Colonic mucosa (tissue), 4 donors: ENCODE data around the gene IFIT2. TPM values are rescaled to one million over a fixed set of nuclear protein-coding genes. Genes with fewer than 3 reads are reported as not detected.

ENCODE experiments used
- DNase-seq: peaks from one replicate; pipeline ENCODE4 v3.0.0-alpha.2; 2020
- H3K27ac ChIP-seq: fragments of 200-600 bp; one replicate; pipeline ENCODE4 v1.8.0; 2021
- H3K27me3 ChIP-seq: fragments of 200-600 bp; one replicate; pipeline ENCODE4 v1.8.0; 2021
- H3K36me3 ChIP-seq: fragments of 200-600 bp; one replicate; pipeline ENCODE4 v1.8.0; 2021
- H3K4me1 ChIP-seq: fragments of 200-600 bp; one replicate; pipeline ENCODE4 v1.8.0; 2021; ENCODE audit warnings: mild to moderate bottlenecking
- H3K4me3 ChIP-seq: fragments of 200-600 bp; one replicate; pipeline ENCODE4 v1.8.0; 2021
- H3K9ac ChIP-seq, 2 donors: one replicate each; pipeline ENCODE4 v1.7.0; 2013; ENCODE audit warnings: control low read depth in 2 of 2, low read depth in 2 of 2, low read length in 2 of 2
- H3K9me3 ChIP-seq: fragments of 200-600 bp; one replicate; pipeline ENCODE4 v1.8.0; 2021
- intact Hi-C: fragments of 100-400 bp; cut with DNase I; formaldehyde crosslinking; loops from one replicate; pipeline ENCODE4 v1.14.1; 2022
- total RNA-seq, 2 donors: library from RNA; stranded (reverse); fragmentation: NEBNext Ultra II Directional in 1 of 2; extraction: Animal tissue kit (Norgen Biotek cat#: 25700) in 1 of 2; gene quantifications; one replicate each; pipeline ENCODE4 v1.2.1, GENCODE V29; 2021
- TF ChIP-seq, protein P1 (sequence below): fragments of 200-600 bp; IDR thresholded peaks from one replicate; pipeline ENCODE4 v1.8.0; 2022; ENCODE audit warnings: antibody characterized with exemption, mild to moderate bottlenecking
- donor health status: healthy.
- donor health status: DM: no; HTN: no; CAD: no.
- donor health status: DM: no; HTN: no; CAD: no.

The IFIT2 gene
- total RNA-seq, 2 donors from 2014 or later, result 4.8 to 7.5 TPM

GRCh38 chr10:89304925-89305324 lies 3.1 kb downstream of the IFIT2 start:
- Histone ChIP-seq H3K4me3 (no peak overlapping the region), H3K27ac (no peak overlapping the region), H3K9me3 (no peaks in the 10 kb centered on the region), H3K4me1 (no peaks in the 10 kb centered on the region), H3K27me3 (no peaks in the 10 kb centered on the region), H3K36me3 (no peaks in the 10 kb centered on the region), H3K9ac (no peak overlapping the region)
- TF ChIP-seq, protein P1, sequence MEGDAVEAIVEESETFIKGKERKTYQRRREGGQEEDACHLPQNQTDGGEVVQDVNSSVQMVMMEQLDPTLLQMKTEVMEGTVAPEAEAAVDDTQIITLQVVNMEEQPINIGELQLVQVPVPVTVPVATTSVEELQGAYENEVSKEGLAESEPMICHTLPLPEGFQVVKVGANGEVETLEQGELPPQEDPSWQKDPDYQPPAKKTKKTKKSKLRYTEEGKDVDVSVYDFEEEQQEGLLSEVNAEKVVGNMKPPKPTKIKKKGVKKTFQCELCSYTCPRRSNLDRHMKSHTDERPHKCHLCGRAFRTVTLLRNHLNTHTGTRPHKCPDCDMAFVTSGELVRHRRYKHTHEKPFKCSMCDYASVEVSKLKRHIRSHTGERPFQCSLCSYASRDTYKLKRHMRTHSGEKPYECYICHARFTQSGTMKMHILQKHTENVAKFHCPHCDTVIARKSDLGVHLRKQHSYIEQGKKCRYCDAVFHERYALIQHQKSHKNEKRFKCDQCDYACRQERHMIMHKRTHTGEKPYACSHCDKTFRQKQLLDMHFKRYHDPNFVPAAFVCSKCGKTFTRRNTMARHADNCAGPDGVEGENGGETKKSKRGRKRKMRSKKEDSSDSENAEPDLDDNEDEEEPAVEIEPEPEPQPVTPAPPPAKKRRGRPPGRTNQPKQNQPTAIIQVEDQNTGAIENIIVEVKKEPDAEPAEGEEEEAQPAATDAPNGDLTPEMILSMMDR, result no peak
- no peak for DNase-seq
- intact Hi-C loops, result no loop called here

DNA sequence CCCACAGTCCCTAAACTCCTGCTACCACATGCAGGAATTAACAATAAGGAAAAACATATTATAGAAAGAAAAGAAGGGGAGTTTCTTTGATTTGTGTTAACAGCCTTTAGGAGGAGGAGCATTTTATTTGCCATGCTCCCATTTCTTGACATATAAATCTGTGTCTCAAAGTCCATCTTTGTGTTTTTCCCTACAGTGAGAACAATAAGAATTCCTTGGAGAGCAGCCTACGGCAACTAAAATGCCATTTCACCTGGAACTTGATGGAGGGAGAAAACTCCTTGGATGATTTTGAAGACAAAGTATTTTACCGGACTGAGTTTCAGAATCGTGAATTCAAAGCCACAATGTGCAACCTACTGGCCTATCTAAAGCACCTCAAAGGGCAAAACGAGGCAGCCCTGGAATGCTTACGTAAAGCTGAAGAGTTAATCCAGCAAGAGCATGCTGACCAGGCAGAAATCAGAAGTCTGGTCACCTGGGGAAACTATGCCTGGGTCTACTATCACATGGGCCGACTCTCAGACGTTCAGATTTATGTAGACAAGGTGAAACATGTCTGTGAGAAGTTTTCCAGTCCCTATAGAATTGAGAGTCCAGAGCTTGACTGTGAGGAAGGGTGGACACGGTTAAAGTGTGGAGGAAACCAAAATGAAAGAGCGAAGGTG lies 4.1 kb downstream of the IFIT2 start:
- no peaks in the 10 kb centered on the region for H3K4me1 ChIP-seq
- H3K27ac ChIP-seq, result no peak overlapping the region
- no peaks in the 10 kb centered on the region for H3K27me3 ChIP-seq
- intact Hi-C loops, result no loop called here
- DNase-seq, result no peak
- H3K4me3 ChIP-seq, result no peak overlapping the region
- no peak overlapping the region for H3K9ac ChIP-seq
- TF ChIP-seq, protein P1, result no peak
- H3K36me3 ChIP-seq, result no peaks in the 10 kb centered on the region
- H3K9me3 ChIP-seq, result no peaks in the 10 kb centered on the region

GRCh38 chr10:89306434-89307268 lies 4.8 kb downstream of the IFIT2 start:
- no peak overlapping the region for H3K4me3 ChIP-seq
- no peaks in the 10 kb centered on the region for H3K9me3 ChIP-seq
- H3K36me3 ChIP-seq, result no peaks in the 10 kb centered on the region
- no peak overlapping the region for H3K27ac ChIP-seq
- intact Hi-C loops, result no loop called here
- TF ChIP-seq, protein P1, result no peak
- no peak overlapping the region for H3K9ac ChIP-seq
- no peaks in the 10 kb centered on the region for H3K4me1 ChIP-seq
- no peaks in the 10 kb centered on the region for H3K27me3 ChIP-seq
- DNase-seq, result no peak

DNA sequence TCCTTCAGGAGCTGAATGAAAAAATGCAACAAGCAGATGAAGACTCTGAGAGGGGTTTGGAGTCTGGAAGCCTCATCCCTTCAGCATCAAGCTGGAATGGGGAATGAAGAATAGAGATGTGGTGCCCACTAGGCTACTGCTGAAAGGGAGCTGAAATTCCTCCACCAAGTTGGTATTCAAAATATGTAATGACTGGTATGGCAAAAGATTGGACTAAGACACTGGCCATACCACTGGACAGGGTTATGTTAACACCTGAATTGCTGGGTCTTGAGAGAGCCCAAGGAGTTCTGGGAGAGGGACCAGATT lies 5.4 kb downstream of the IFIT2 start:
- no peak overlapping the region for H3K27ac ChIP-seq

GRCh38 chr10:89308266-89308665 lies 6.4 kb downstream of the IFIT2 start:
- DNase-seq, result no peak
- Histone ChIP-seq H3K27me3 (no peaks in the 10 kb centered on the region), H3K9ac (no peak overlapping the region), H3K9me3 (no peaks in the 10 kb centered on the region), H3K4me3 (no peak overlapping the region), H3K27ac (no peak overlapping the region), H3K4me1 (no peaks in the 10 kb centered on the region), H3K36me3 (no peaks in the 10 kb centered on the region)
- TF ChIP-seq, protein P1, result no peak
- intact Hi-C loops, result no loop called here

More for the DNA sequence above, 5.4 kb downstream of the IFIT2 start:
- Histone ChIP-seq H3K9ac (no peak overlapping the region), H3K27me3 (no peaks in the 10 kb centered on the region), H3K36me3 (no peaks in the 10 kb centered on the region), H3K9me3 (no peaks in the 10 kb centered on the region), H3K4me1 (no peaks in the 10 kb centered on the region), H3K4me3 (no peak overlapping the region)
- TF ChIP-seq, protein P1, result no peak
- intact Hi-C loops, result no loop called here
- no peak for DNase-seq
